Suprapubic skin (tissue), 4 donors: ENCODE data around the gene FAM200A.

Source experiments
- EP300 ChIP-seq: sonication (generic); formaldehyde crosslinking; IDR thresholded peaks from one replicate; pipeline ENCODE4 v1.6.1; 2017; ENCODE audit warnings: antibody characterized with exemption
- POLR2A ChIP-seq, 2 donors: fragments of 450-650 bp; IDR thresholded peaks; one replicate each; pipeline ENCODE4 v1.6.1; 2017; ENCODE audit warnings: antibody characterized with exemption in 2 of 2, mild to moderate bottlenecking in 2 of 2, moderate library complexity in 2 of 2
- POLR2AphosphoS5 ChIP-seq, 3 donors: sonication (generic); formaldehyde crosslinking; IDR thresholded peaks; one replicate each; pipeline ENCODE4 v1.6.1; 2017; ENCODE audit warnings: antibody characterized with exemption in 3 of 3
- TF ChIP-seq, protein P1 (sequence below), 2 donors: fragments of 200-600 bp in 1 of 2; fragments of 450-650 bp in 1 of 2; sonication (generic) in 1 of 2; IDR thresholded peaks; one replicate each; pipeline ENCODE4 v1.5.1; 2016 to 2019; ENCODE audit warnings: antibody characterized with exemption in 2 of 2, mild to moderate bottlenecking in 1 of 2, moderate library complexity in 1 of 2

DNA sequence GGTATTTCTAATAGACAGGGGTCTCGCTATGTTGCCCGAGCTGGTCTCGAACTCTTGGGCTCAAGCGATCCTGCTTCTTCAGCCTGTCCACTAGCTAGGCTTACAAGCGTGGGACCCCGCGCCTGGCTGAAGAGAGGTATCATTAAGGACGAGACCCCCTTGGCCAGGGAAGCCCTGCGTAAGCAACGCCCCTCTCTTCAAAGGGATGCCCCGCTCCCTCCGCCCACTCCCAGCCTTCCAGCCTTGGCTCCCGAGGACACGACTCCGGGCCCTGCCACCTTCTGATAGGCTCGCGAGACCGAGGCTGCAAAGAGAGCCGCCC lies 47.7 kb downstream of the FAM200A start:
- TF ChIP-seq, protein P1, sequence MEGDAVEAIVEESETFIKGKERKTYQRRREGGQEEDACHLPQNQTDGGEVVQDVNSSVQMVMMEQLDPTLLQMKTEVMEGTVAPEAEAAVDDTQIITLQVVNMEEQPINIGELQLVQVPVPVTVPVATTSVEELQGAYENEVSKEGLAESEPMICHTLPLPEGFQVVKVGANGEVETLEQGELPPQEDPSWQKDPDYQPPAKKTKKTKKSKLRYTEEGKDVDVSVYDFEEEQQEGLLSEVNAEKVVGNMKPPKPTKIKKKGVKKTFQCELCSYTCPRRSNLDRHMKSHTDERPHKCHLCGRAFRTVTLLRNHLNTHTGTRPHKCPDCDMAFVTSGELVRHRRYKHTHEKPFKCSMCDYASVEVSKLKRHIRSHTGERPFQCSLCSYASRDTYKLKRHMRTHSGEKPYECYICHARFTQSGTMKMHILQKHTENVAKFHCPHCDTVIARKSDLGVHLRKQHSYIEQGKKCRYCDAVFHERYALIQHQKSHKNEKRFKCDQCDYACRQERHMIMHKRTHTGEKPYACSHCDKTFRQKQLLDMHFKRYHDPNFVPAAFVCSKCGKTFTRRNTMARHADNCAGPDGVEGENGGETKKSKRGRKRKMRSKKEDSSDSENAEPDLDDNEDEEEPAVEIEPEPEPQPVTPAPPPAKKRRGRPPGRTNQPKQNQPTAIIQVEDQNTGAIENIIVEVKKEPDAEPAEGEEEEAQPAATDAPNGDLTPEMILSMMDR (IDR thresholded peaks at IDR 0.05), result no peak
- no peak for TF ChIP-seq POLR2AphosphoS5 (IDR thresholded peaks at IDR 0.05)
- no peak for TF ChIP-seq POLR2A (IDR thresholded peaks at IDR 0.05)
- no peak for TF ChIP-seq EP300
